ENCODE results near the gene DDR1. TPM values are rescaled to one million over a fixed set of nuclear protein-coding genes. Genes with fewer than 3 reads are reported as not detected.

Gene DDR1
- total RNA-seq, 1 experiment from 2014 or later: 80.9 TPM

- Histone ChIP-seq H3K4me3 (no peak overlapping the region), H3K4me1 (no peaks in the 10 kb centered on the region; the same call in 1 of the 2 replicates), H3K36me3 (no peaks in the 10 kb centered on the region), H3K9me3 (replicated peaks) (no peaks in the 10 kb centered on the region), H3K27me3 (no peaks in the 10 kb centered on the region), H3K27ac (no peak overlapping the region)
- DNase-seq: no peak
These were observed 62.9 kb downstream of the DDR1 start for GRCh38 chr6:30947231-30947630.

- H3K9me3 ChIP-seq (replicated peaks): no peaks in the 10 kb centered on the region
- no peaks in the 10 kb centered on the region for H3K4me1 ChIP-seq
- H3K36me3 ChIP-seq: no peaks in the 10 kb centered on the region
- DNase-seq: no peak
- no peak overlapping the region for H3K27ac ChIP-seq
- H3K4me3 ChIP-seq: no peak overlapping the region
- no peaks in the 10 kb centered on the region for H3K27me3 ChIP-seq
These were observed 64.5 kb downstream of the DDR1 start for GRCh38 chr6:30948811-30949210.

Other genes with a start within 250 kb of the DDR1 start
- 9.1 and 10.0 TPM in 2 replicates for gene C6orf136, start 237.4 kb upstream of the DDR1 start, total RNA-seq (2014; rRNA removed; shearing (Covaris generic))
- gene DHX16, start 211.5 kb upstream of the DDR1 start, total RNA-seq (2014; rRNA removed; shearing (Covaris generic)): 26.5 and 29.0 TPM in 2 replicates
- gene PPP1R18, start 197.9 kb upstream of the DDR1 start, total RNA-seq (2014; rRNA removed; shearing (Covaris generic)): 39.4 and 44.3 TPM in 2 replicates
- gene NRM, start 193.5 kb upstream of the DDR1 start, total RNA-seq (2014; rRNA removed; shearing (Covaris generic)): 25.0 and 29.6 TPM in 2 replicates
- 24.6 and 25.0 TPM in 2 replicates for gene MDC1, start 167.2 kb upstream of the DDR1 start, total RNA-seq (2014; rRNA removed; shearing (Covaris generic))
- gene TUBB, start 164.2 kb upstream of the DDR1 start, total RNA-seq (2014; rRNA removed; shearing (Covaris generic)): 1,652 and 1,704 TPM in 2 replicates
- 87.4 and 92.2 TPM in 2 replicates for gene FLOT1, start 141.8 kb upstream of the DDR1 start, total RNA-seq (2014; rRNA removed; shearing (Covaris generic))
- 19.9 and 22.1 TPM in 2 replicates for gene IER3, start 140.0 kb upstream of the DDR1 start, total RNA-seq (2014; rRNA removed; shearing (Covaris generic))
- gene GTF2H4, start 23.7 kb downstream of the DDR1 start, total RNA-seq (2014; rRNA removed; shearing (Covaris generic)): 15.1 and 24.2 TPM in 2 replicates
- gene VARS2, start 29.7 kb downstream of the DDR1 start, total RNA-seq (2014; rRNA removed; shearing (Covaris generic)): 21.3 and 23.5 TPM in 2 replicates
- gene SFTA2, start 47.7 kb downstream of the DDR1 start, total RNA-seq (2014; rRNA removed; shearing (Covaris generic)): not detected in 2 replicates
- gene MUCL3, start 56.5 kb downstream of the DDR1 start, total RNA-seq (2014; rRNA removed; shearing (Covaris generic)): not detected in 2 replicates
- gene MUC21, start 99.2 kb downstream of the DDR1 start, total RNA-seq (2014; rRNA removed; shearing (Covaris generic)): not detected in 2 replicates
- gene MUC22, start 126.0 kb downstream of the DDR1 start, total RNA-seq (2014; rRNA removed; shearing (Covaris generic)): not detected in 2 replicates
- gene C6orf15, start 228.1 kb downstream of the DDR1 start, total RNA-seq (2014; rRNA removed; shearing (Covaris generic)): 2.3 and 3.4 TPM in 2 replicates
- 0.48 and 0.67 TPM in 2 replicates for gene PSORS1C1, start 230.3 kb downstream of the DDR1 start, total RNA-seq (2014; rRNA removed; shearing (Covaris generic))
- 0.06 TPM in 1 of 2 replicates, not detected in the other for gene CDSN, start 235.9 kb downstream of the DDR1 start, total RNA-seq (2014; rRNA removed; shearing (Covaris generic))

All from SJCRH30 (cell line).